Activated CD4-positive, CD25-positive, alpha-beta regulatory T cell (primary cell): ENCODE data around the gene MOB3C.

ENCODE experiments used
- DNase-seq, 4 experiments: peaks; one replicate each; lab custom pipeline; 2025; lab: John Stamatoyannopoulos, UW

Gene MOB3C

DNA sequence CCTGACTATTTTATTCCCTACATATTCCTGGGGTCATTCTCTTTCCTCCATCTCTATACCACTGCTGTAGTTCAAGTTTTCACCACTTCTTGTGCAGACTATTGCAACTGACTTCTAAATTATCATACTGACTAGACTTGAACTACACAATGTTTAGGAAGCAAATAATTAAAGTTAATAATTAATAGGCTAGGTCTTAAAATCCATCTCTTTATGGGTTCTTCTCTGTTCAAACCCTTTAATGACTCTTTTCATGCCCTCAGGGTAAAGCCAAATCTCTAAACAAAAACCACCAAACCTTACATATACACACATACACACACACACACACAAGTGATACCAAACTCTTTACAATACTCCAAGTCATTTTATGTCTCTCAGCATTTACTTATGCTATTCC, 22.3 kb upstream of the MOB3C start:
- no peak for DNase-seq

DNA sequence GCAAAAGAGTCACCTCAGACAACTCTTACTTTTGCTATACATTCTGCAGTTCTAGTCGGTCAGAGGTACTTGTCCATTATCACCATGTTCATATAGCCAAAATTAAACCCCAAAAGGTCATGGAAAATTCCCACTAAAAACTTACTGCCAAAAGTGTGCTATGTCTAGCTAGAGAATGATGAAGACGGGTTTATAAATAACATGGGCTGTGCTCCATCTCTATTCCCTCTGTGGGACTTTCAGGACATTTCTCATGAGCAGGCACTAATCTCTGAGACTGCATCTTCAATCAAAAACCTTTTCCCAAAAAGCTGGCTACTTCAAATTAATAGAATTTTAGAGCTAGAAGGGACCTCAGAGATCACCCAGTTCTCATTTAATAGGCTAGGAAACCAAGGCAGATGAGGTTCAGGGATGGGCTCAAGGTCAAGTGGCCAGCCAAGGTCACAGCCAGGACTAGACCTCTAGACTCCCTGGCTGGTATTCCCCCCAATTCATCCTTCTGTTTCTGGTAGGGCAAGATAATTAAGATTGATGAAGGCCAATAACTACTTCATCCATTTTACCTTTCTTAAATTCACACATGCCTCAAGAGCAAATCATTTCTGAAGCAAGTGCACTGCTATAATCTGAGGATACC, 21.0 kb upstream of the MOB3C start:
- DNase-seq: no peak

DNA sequence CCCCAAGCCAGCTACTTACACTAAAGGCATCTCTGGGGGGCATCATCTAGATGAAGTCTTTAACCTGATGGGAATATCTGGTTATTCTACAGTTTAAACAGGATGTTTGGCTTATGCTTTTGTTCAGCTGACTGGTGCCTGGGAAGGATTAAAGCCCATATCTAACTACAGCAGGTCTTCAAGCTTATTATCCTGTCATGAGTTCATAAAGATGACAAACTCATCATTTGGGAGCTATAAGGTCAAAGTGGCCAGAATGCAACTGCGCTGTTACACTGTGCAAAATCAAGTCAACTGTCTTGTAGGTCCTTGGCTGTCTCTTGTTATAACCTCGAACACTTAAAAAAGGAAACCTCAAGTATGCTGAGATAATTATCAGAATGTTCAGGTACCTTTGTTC, 18.6 kb upstream of the MOB3C start:
- DNase-seq: no peak

DNA sequence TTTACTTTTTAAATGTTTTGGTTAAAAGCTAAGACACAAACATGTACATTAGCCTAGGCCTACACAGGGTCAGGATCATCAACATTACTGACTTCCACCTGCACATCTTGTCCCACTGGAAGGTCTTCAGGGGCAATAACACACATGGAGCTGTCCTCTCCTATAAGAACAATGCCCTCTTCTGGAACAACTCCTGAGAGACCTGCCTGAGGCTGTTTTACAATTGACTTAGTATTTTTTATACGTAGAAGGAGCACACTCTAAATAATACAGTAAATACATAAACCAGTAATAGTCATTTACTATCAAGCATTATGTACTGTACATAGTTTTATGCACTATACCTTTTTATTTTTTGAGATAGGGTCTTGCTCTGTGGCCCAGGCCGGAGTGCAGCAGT, 14.1 kb upstream of the MOB3C start:
- DNase-seq: no peak

DNA sequence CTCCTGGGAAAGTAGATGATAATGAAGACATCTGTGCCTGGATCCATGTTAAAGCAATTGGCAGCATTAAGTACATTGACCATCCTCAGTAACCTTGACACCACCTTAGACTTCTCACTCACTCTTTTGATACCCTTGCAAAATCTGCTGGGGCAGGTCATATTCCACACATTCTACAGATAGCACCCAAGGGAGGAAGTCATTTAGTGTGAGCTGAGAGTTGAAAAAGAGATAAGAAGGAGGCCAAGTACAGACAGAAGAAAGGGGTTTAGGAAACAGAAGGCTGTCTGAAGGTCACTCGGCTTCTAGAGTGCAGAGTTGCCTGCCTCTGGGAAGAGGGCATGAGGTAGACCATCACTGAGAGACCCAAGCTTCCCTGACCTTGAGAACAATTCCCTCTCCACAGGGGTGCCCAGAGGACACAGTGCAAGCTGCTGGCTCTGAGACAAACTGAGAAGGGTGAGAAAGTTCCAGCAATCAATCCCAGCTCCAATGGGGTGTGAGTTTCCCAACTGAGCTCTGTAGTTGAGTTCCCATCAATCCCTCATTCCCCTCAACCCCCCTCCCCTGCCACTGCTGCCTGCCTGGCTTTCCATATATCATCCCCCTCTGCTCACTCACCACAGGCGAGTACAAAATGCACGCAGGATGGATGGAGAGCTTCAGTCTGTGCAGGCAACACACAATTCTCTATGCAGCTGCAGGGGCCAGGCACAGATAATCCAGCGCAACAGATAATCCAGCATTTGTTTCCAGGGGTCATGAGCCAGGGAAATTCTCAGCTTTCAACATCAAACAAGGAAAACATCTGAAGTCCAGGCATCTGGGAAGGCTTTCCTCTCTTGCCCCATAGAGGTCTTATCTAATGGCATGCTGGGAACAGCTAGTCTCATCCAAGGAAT, 7.4 kb upstream of the MOB3C start:
- no peak for DNase-seq

DNA sequence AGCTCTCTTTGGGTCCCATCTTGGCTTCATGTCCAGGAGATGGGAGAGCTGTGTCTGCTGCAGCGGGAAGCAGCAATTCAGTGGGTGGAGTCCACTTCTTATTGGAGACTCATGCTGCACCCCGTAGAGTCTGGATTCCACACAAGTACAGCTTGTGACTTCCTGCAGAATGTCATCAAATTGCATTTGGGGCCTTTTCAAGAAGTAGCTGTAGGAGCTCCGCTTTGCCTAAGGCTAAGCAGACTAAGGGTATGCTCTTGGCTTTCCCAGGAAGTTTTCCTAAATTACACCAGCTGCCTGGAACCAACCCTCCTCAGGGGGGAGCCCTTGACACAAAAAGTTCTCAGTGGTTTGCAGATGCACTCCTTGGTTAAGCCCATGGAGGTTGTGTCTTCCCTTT, 5.7 kb upstream of the MOB3C start:
- no peak for DNase-seq

DNA sequence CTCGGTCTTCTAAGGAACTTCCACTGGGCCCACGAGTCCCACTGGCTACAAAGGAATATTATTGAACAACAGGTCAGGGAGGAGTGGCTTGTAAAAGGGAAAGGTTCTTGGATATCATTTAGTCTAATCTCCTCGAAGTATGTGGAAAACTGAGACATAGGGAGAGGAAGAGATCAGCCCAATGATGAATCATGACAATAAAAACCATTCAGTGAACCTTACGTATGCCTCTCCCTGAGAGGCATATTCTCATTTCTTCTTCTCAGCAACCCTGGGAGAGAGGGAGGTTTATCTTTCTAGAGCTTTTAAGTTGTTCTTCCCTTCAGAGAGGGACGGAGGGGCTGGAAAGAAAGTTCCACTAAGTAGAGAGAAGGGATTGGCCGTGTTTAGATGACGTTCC, 5.3 kb upstream of the MOB3C start:
- no peak for DNase-seq

DNA sequence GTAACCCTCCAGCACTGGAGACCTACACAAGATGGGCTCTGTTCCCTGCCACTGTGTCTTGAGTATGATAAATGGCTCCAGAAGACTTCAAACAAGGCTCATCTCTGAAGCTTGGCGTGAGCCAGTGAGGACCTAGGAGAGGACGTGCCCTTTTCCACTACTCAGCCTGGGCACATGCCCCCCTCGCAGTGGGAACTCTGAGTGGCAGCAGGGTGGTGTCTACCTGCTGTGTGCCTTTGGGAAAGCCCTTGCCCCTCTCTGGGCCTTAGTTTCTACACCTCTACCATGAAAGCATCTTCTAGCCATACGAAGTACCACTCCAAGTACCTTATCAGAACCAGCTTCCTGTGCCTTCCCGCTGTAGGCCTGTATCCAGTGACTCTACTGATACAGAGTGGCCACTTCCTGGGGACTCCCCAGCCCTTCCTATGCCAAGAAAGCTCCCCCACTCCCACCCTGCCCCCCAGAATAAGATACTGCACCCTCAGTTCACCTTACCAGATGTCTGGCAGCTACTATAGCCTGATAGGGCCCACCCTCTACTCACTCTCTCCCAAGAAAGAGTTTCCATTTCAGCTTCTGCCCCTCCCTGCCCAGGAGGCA, 3.1 kb upstream of the MOB3C start:
- DNase-seq: no peak

DNA sequence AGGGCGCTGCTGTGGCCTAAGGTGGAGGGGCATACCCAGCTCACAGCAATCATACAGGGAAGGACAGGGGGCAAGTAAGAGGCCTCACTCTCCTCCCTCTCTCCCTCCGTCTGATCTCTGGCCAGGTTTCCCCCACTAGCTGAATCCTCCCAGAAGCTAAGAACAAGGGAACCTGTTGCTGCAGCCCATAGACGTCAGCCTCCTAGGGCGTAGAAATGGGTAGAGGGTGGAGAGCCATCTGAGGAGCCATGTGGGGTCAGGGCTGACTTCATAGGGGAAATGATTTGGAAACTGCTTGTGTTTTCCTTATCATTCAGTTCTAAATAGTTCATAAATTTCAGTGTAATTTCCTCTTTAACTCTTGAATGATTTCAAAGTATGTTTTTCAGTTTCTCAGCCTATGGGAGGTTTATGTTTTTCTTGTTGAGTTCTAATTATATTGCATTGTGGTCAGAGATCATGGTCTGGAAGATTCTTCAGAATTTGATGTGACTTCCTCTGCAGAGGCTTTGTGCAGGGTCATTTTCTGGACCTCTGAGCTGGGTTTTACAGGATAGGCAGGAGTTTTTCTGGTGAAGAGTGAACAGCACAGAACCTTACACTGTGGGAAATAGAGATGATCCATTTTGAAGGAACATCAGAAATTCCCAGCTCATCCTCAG, 2.3 kb upstream of the MOB3C start:
- no peak for DNase-seq

DNA sequence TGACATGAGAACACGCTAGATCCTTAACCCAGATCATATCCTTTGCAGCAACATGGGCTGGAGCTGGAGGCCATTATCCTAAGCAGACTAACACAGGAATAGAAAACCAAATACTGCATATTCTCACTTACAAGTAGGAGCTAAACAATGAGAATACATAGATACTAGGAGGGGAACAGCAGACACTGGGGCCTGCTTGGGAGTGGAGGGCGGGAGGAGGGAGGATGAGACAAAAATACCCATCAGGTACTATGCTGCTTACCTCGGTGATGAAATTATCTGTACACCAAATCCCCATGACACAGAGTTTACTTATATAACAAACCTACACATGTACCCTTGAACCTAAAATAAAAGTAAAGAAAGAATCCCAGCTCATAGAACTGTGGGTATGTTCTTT, 1.2 kb upstream of the MOB3C start:
- no peak for DNase-seq

DNA sequence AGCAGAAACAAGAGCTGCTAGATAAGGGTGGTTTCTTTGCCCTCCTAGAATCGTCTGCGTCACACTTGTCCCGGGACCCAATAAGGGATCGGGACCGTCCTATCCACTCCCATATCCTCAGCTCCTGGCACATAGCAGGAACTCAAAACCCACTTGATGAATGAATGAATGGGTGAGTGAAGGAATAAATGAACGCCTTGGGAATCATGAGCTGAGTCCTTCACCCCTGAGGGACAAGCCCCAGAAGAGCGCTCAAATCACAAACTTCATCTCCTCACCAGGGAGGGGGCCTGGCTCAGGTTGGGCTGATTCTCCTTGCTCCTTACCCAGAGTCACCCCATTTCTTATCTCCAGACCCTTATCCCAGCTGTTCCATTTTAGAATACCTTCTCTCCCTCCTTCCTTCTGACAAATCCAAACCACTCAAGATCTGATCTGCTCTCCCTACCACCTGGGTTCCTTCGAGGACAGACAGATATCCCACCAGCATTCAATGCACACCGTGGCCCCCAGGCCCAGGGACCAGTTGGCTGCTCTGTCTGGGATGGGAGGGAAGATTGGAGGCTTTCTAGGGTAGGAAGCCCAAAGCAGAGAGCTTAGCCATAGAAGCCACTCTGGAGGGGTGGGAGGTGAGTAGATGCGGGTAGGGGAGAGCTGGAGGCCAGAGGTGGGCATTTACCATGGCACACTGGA, 643 bp upstream of the MOB3C start:
- DNase-seq: no peak

DNA sequence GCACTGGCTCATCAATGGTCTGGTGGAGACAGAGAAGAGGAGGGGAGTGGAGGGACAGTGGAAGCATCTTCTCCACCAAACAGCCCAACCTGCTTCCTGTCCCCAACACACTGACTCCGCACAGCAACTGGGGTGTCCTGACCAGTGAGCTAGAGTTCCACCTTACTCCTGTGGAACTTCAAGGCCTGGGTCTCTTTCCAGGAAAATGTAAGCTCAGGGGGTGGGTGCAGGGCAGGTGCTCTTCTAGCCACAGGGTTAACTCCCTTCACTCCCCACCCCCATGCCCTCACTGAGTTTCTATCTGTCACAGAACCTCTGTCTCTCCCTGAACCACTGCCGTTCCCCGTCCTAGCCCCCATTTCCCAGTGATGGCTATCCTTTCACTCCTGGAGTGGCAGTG, 876 bp downstream of the MOB3C start:
- no peak for DNase-seq

DNA sequence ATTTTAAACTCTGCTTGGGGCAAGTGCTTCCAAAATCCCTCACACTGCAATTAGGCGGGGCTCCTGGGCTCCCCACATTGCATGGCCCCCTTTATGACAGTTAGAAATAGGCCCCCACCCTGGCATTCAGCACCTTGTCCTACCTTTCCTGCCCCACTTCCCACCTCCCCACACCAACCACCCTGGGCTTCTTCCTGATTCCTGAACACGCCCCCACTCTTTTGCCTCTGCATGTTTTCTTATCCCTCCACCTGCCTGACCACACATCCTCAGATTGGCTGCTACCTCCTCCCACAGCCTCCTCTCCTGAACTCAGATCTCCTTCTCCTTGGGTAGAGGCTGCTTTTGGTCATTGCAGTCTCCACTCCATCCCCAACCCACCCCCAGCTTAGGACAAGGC, 1.5 kb downstream of the MOB3C start:
- no peak for DNase-seq

DNA sequence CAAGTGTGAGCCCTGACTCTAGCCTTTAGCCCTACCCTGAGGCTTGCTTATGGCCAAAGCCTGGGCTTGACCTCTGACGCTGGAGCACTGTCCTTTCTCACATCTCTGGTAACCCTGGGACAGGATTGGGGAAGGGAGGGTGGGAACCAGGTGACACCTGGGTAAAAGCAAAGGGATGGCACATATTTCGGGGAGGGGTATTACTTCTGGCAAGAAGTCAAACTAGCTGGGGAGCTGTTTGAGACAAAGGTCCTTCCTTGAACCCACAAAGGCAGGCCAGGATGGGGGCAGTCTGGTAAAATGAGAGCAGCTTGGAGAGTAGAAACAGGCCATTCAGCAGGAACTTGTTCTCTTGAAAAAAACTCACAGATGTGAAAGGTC, 2.0 kb downstream of the MOB3C start:
- no peak for DNase-seq

DNA sequence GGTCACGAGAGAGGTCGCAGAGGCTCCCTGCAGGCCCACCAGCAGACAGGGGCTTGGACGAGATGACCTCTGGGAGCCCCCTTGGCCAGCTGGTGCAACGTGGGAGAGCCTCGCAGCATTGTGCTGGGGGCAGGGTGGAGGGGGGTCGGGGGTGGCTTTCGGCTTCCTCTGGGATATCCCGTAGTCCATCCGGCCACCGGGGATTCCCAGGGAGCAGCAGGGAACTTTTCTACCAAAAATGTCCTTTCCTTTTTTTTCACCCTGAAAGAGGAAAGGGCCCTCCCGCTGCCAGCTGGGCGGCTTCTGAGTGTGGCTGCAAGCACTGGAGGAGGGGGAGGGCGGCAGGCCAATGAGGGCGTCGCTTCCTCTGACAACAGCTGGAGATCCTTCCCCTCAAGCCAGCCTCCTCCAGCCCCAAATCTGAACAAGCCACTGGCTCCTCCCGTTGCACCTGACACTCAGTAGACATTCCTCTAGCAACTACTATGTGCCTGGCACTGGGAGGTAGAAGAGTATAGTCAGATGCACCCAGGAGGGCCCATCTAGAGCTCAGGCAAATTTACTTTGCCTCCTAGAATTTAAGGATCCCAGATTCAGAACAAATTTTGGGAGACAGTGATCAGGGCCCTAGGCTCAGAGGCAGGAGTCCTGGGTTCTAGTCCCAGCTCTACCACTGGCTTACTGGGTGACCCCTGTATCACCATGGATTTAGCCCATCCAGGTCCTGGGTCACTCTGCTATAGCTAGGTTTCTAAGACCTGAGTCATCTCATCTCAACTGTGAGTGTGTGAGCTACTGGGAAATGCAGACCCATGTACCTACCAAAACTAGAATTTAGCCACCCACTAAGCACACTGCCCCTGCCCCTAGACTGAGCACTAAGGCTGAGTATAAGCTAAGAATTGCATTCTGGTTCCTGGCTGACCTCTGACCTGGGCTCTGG, 2.7 kb downstream of the MOB3C start:
- no peak for DNase-seq

DNA sequence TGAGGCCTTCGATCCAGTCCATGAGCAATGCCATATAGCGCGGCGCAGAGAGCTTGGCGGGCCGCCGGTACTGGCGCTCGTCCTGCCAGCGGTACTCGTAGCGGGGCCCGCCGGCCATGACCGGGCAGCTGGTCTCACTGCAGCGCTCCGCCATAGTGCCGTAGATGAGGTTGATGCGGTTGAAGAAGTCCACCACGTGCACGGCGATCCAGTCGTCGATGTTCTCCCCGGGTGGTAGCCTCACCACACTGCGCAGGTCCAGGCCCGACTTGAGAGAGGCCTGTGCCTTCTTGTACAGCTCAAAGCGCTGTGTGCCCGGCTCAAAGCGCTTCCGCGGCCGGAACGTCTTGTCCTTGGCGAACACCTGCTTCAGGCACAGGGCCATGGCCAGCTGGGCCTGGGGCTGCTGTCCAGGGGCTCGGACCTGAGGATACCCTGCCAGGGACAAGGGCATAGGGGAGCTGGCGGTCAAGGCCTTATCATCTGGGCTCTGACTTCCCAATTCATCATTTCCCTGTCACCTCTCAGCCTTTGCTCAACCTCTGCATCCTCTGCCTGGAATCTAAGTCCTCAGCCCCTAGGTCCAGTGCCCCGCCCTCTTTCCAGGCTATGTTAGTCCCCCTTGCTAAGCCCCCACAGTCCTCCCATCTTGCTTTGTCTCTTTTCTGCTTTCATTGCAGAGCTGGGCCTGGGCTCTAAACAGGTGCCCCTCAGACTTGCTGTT, 3.5 kb downstream of the MOB3C start:
- DNase-seq: no peak

DNA sequence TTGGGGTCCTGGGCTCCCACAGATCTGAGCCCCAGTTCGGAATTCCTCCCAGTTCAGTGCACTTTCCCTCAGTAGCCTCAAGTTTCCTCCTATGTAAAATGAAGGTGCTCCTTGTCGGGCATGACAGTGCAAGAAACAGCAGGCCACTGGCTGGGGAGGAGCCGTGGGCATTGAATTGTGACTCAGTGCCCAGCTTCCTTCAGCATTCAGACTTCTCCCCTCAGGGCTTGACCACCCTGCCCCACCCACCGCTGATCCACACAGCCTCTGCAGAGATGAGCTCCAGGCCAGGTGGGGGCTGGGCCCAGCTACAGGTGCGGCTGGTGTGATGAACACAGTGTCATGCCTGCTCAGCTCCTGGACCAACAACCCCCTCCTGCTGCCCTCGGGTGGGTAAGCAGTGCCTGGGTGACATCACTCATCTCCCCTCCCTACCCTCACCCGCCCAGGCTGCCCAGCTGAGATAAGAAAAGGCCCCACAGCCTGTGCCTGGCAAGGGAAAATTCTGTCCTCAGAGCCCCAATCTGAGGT, 4.9 kb downstream of the MOB3C start:
- DNase-seq: no peak

DNA sequence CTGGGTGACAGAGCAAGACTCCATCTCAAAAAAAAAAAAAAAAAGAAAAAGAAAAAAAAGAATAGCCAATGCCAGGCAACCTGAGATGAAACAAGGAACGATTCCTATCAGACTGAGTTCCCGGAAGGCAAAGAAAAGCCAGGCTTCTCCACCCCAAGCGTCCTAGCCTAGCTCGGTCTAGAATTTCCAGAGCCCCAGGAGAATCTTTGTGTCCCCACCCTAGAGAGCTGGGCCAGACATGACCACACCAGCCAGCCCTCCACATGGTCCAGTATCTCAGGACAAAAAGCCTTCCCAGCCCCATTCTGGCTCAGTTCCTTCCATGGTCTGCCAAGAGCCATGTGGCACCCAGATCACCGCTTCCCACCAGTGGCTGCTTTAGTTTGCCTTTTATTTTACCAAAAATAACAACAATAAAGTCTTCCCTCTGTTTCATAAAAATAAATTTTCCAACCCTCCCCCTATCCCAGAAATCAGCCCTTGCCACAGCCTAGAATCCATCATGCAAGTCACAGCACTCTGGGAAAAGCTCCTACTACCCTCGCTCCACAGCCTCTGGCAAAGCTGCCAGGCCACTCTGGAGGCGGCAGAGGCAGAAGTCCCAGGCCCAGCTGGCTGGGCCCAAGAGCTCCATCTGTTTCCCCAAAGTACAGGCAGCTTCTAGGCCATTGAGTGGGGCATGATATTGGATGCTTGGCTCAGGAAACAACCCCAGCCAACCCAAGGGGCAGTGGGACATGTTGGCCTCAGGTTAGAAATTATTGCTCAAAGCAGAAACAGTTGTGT, 9.1 kb downstream of the MOB3C start:
- no peak for DNase-seq

DNA sequence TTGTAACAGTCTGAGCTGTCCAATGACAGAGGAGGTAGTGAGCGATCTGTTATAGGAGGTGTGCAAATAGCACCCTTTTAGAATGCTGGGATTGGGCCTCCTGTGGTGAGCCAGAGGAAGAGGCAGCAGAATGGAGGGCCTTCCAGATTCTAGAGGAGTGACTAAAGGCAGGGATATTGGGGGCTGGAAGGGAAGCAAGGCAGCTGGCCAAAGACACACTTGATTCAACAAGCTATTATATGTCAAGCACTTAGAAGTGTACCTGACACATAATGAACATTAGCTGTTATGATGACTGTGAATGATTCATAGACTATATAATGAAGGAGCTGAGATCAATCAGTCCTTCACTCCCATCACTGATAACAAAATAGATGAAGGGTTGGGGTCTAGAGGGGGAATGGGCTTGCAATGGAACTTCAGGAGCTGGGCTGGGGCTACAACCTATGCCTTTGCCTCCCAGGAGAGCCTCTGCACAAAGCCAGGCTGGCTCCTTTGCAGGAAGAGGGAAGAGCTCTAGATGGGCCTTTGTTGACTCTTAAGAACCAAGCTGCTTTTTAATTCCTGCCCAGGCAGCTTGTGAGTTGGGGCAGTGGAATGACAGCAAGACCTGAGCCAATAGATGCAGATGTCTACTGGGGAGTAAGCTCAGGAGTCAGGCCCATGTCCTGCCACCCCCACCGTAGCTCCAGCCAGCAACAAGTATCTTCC, 10.2 kb downstream of the MOB3C start:
- no peak for DNase-seq
